Activated CD8-positive, alpha-beta memory T cell treated with anti-CD3 and anti-CD28 coated beads for 1 hour (primary cell): ENCODE data around the gene PLXNA4.

Source experiments
- DNase-seq, 2 donors: peaks; one replicate each; pipeline ENCODE4 v3.0.0-alpha.2; 2020; ENCODE audit warnings: low read depth in 1 of 2; ENCODE audit errors: extremely low read depth in 1 of 2

PLXNA4 gene

DNA sequence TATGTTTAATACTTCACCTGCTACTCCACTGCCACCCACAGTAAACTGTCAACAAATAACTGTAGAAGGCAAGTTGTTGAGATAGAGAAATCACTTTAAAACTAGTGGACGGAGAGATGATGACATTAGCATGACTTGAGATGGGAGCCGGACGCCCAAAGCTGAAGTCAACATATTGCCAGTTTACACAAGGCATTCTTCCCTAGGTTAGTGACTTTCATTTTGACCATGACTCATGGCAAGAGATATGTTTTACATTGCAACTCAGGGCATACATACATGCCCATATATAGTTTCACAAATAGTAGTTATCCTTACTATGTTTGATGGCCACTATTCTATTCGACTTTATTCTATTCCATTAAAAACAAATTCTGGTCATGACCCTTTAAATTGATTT lies 296.6 kb downstream of the PLXNA4 start:
- no peak for DNase-seq

DNA sequence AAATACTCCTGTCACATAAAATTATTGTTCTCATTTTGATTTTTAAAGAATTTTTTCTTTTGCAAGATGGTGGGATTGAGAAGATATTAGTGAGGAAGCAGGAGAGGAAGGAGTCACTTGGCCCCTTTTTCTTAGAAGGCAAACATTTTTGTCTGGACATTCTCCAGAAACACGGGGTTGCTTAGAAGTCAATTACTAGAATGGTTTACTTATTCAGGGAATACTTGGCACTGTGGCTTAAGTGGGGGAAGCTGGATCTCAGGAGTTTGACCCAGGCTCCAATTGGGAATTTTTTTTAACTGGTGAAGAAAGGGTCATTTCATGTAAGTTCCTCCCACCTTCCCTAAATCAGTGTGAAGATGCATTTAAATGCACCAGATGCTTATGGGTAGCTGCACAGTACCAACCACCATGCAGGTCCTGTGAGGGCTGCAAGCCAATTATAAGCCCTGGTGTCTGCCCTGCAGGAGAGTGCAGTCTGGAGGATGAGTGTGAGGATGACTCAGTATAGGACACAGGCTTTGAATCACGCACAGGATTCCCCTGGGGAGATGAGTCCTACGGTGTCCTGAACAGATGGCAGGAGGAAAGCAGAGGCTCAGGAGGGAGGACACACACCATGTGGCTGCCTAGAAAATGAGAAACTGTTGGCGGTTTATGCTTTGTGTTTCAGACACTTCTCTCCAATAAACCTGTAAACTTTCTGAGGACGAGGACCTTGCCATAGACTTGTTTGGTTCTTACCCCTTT lies 299.1 kb downstream of the PLXNA4 start:
- no peak for DNase-seq

- DNase-seq, result no peak
Measured at GRCh38 chr7:132276234-132276630, 300.0 kb downstream of the PLXNA4 start.

DNA sequence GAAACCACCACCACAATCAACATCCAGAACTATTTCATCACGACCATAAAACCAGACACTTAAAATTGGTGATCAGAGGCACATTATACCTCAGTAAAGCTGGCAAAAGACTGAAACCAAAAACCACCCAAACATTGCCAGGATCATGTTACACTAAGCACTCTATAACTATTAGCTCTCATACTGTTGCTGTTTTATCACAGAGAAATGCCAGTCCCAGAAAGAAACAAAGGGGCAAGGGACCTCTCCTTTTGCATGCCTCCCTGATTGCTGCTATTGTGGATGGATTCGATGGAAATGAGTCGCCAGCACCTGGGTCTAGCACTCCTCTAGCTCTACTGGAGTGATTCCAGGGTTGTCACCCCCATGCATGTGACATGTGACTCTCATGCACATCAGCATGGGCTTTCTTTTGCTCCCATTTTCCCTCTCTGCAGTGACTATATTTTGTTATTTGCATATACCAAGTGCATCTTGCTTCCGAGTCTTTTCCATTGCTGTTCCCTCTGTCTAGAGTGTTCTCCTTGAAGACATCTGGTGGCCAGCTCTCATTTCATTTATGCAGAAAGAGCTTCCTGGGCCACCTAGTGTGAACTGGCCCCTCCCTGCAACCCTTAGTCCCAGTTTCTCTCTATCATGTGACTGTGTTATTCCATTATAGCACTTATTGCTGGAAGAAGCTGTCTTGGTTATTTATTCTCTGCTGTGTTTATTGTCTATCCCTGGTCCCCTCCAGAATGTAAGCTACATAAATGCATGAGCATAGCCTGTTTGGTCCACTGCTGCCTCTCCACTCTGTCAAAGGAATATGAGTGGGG lies 300.6 kb downstream of the PLXNA4 start:
- DNase-seq, result no peak

DNA sequence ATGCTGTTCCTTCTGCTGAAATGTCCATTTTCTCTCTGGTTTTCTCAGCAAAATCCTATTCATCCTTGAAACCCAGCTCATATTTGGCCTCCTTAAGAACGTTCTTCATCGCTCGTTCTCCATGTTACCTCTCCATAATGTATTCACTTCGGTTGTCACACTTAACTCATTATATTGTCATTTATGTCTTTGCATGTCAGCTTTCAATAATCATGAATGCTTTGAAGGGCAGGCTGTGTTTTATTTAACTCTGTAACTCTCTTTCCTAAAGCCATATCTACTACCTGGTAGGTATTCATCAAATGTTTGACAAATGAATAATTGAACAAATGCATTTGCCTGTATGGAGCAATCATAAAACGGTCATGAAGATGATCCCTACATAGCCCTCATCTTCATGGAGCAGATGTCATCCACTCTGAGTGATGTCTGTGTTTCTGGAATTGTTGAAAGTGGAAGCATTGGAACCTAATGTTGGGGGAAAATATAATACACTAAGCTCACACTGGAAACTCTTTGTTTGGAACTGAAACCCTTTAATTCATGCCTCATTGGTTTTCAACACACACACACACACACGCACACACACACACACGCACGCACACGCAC lies 303.4 kb downstream of the PLXNA4 start:
- no peak for DNase-seq

- no peak for DNase-seq
Measured at GRCh38 chr7:132270517-132270916, 305.8 kb downstream of the PLXNA4 start.

GRCh38 chr7:132269718-132270117 lies 306.6 kb downstream of the PLXNA4 start:
- no peak for DNase-seq

DNA sequence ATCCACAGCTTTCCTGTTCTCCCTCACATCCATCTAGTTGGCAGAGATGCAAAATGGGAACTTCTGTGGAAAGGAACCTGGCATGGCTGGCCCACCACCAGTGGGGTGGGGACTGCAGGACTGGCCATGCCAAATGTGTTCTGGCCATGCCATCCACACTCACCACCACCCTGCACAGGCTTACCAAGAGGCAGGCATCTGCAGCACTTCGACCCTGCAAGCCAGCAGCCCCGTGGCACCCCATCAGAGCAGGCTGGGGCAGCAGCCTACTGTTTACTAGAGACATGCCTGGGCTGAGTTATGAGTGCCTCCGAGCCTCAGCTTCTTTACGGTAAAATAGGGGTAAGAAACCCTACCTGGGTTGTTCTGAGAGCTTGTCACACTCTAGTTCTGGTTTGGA lies 313.1 kb downstream of the PLXNA4 start:
- DNase-seq, result no peak

- no peak for DNase-seq
Measured at GRCh38 chr7:132262160-132262470, 314.2 kb downstream of the PLXNA4 start.

GRCh38 chr7:132261327-132262159 lies 314.7 kb downstream of the PLXNA4 start:
- DNase-seq, result no peak

DNA sequence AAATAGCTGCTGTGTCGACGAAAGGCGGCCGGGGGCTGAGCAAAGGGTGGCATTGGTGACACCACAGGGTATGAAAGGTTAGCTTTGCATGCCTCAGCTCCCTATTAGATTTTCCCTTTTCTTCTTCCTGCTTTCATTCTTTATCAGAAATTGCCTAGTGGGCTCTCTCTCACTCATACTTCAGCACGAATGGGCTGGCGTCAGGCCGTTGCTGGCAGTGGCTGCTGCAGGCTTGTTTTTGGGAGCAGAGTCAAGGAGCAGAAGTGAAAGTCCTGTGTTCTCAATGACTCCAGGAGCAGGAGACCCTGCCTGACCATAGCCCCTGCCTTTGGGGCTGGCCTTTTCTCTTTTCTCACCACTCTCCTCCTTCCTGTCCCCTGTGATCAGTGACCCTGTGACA lies 318.0 kb downstream of the PLXNA4 start:
- DNase-seq, result no peak

DNA sequence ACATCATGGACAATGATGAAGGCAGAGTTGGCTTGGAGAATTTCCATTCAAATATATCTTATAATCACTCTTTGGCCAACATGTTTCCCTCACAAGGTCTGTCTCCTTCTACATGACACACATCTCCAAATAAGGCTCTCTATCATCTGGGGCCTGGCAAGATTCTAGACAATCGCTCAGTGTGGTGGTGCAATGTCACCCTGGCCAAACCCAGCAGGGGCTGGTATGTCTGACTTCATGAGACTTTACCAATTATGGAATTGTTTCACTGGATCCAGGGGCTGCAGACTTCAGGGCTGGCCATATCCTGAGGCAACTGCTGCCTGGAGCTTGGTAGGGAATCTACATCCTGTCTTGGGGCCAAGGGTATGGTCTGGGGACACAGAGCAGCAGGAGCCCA lies 319.0 kb downstream of the PLXNA4 start:
- no peak for DNase-seq

GRCh38 chr7:132256721-132257212 lies 319.5 kb downstream of the PLXNA4 start:
- no peak for DNase-seq

DNA sequence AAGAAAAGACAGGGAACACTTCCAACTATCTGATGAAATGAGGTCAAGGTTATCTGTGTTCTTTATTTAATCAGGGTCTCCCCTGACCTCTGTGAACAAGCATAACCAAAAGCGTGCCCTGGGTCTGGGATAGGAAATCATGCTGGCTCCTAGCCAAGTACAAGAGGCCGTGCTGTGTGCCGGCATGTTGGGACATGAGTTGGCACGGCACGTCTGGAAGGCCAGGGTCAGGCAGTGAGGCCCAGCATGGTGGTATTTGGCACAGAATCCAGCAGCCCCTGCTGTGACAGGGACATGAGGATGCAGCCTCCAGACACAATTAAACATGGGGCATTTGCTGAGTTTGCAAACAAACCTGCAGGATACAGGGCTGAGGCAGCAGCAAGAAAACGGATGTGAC lies 320.4 kb downstream of the PLXNA4 start:
- DNase-seq, result no peak

GRCh38 chr7:132255115-132255797 lies 321.0 kb downstream of the PLXNA4 start:
- no peak for DNase-seq

DNA sequence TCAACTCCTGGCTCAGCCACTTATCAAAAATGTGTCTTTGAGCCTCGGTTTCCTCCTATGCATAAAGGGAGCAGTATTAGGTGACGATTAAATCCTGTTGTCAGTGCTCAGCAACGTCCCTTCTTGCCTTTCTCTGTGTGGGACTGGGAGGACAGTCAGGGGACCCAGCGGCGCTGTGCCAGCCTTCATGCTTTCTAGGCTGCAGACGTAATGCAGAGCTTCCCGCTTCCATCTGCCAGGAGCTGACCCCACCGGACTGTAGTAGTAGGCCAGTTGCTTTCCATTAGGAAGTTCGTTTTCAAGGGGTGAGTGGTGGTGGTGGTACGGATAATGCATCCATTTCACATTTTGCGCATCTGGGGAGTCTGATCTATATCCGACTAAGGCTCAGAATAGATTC lies 321.8 kb downstream of the PLXNA4 start:
- no peak for DNase-seq

GRCh38 chr7:132252793-132253100 lies 323.5 kb downstream of the PLXNA4 start:
- no peak for DNase-seq

- DNase-seq, result no peak
Measured at GRCh38 chr7:132251327-132251659, 325.0 kb downstream of the PLXNA4 start.

- DNase-seq, result no peak
Measured at GRCh38 chr7:132250480-132251326, 325.6 kb downstream of the PLXNA4 start.
